ENCODE measurements around the gene ZSWIM1. TPM values are rescaled to one million over a fixed set of nuclear protein-coding genes. Genes with fewer than 3 reads are reported as not detected.

ZSWIM1 gene
- total and polyA plus RNA-seq, 2 donors (not counting 3 experiments of a cell fraction or from before 2014, with no cell fraction given): 8.5 to 10.0 TPM

GRCh38 chr20:45872626-45873025 lies 8.4 kb upstream of the ZSWIM1 start:
- dilution Hi-C loops (cut with MboI; ENCODE audit: extremely low pct_ligation_motif_present, low sequenced_read_pairs): no loop called here
- POLR2A ChIA-PET: no interaction called here
- BruUV-seq (replicated peaks): no TSS peak

More at GRCh38 chr20:45872626-45873025, 8.4 kb upstream of the ZSWIM1 start:
- Histone ChIP-seq H4K20me1 (replicated peaks; ENCODE audit: control insufficient read depth, extremely low read depth, insufficient read depth, low read length) (no peaks in the 10 kb centered on the region), H3K9me3 (replicated peaks; ENCODE audit: control insufficient read depth, insufficient read depth, low read length) (no peaks in the 10 kb centered on the region), H3K27me3 (ENCODE audit: control insufficient read depth in 2 of 2, insufficient read depth in 2 of 2, low read length in 2 of 2) (no peaks in the 10 kb centered on the region), H3K36me3 (ENCODE audit: control insufficient read depth in 2 of 2, extremely low read depth in 1 of 2, insufficient read depth in 2 of 2, low read length in 2 of 2) (peaks cover 0 to 7% of the 10 kb centered on the region in 2 experiments), H3K9ac (replicated peaks; ENCODE audit: extremely low read depth, insufficient read depth, low read length) (no peak overlapping the region), H3K4me1 (ENCODE audit: control insufficient read depth, extremely low read depth, insufficient read depth, low read length) (no peaks in the 10 kb centered on the region), H3K4me2 (ENCODE audit: insufficient read depth, low read length) (no peak overlapping the region), H3K79me2 (ENCODE audit: control insufficient read depth, insufficient read depth, low read length) (no peaks in the 10 kb centered on the region), H2AFZ (ENCODE audit: low read depth, low read length) (no peak overlapping the region), H3K4me3 (replicated peaks in 1 of 3; ENCODE audit: insufficient read depth in 1 of 3, low read depth in 1 of 3, low read length in 3 of 3) (no peak overlapping the region), H3K27ac (ENCODE audit: insufficient read depth, low read depth, low read length) (no peak overlapping the region), H3K9me1 (replicated peaks; ENCODE audit: control insufficient read depth, extremely low read depth, insufficient read depth, low read length) (no peaks in the 10 kb centered on the region)
- TF ChIP-seq FOS (IDR thresholded peaks at IDR 0.05; ENCODE audit: borderline replicate concordance, insufficient read depth, low read length) (no peak), JUN (IDR thresholded peaks at IDR 0.05; ENCODE audit: borderline replicate concordance, insufficient read depth, insufficient read length, low read depth) (no peak), MAX (IDR thresholded peaks at IDR 0.05; ENCODE audit: insufficient read depth, insufficient read length) (no peak), EZH2 (IDR thresholded peaks at IDR 0.05; ENCODE audit: borderline replicate concordance, low read depth, low read length, severe bottlenecking) (no peak), POLR2AphosphoS5 (IDR thresholded peaks at IDR 0.05; ENCODE audit: insufficient read depth, low read depth, low read length) (no peak), MYC (IDR thresholded peaks at IDR 0.05; ENCODE audit: low read depth, low read length) (no peak), GATA2 (IDR thresholded peaks at IDR 0.05; ENCODE audit: insufficient read depth, insufficient read length, low read depth, low read length) (no peak), CTCF (IDR thresholded peaks at IDR 0.05; ENCODE audit: extremely low read depth in 1 of 2, insufficient read depth in 1 of 2, low read depth in 1 of 2, low read length in 2 of 2) (no peak), POLR2A (IDR thresholded peaks at IDR 0.05; ENCODE audit: low read depth, low read length) (no peak)
- no peak for DNase-seq (ENCODE audit: low read depth, low spot score)
- FAIRE-seq: peak; percentile 48
- intact Hi-C loops (cut with micrococcal nuclease): no loop called here
- CTCF ChIA-PET: no interaction called here

Measured in endothelial cell of umbilical vein (primary cell).